Left lung (tissue), 10 donors: ENCODE data around the gene CABP5. TPM values are rescaled to one million over a fixed set of nuclear protein-coding genes. Genes with fewer than 3 reads are reported as not detected.

Experiments
- ATAC-seq: fragments of 200-7000 bp; cut with Tn5 transposase; one replicate; pipeline ENCODE4 v1.9.1; 2020; ENCODE audit warnings: moderate library complexity
- DNase-seq, 4 donors: peaks; one replicate each; pipeline ENCODE4 v3.0.0-alpha.2; 2013 to 2020
- H3K27ac ChIP-seq, 2 donors: fragments of 200-600 bp; sonication (generic) in 1 of 2; one replicate each; pipeline versions ENCODE4 v1.5.0 to v1.8.0; 2020 to 2021
- H3K27me3 ChIP-seq, 2 donors: fragments of 200-600 bp; sonication (generic) in 1 of 2; one replicate each; pipeline versions ENCODE4 v1.5.0 to v1.8.0; 2020 to 2021
- H3K36me3 ChIP-seq, 2 donors: fragments of 200-600 bp; sonication (generic) in 1 of 2; one replicate each; pipeline versions ENCODE4 v1.5.0 to v1.8.0; 2020 to 2021
- H3K4me1 ChIP-seq, 2 donors: fragments of 200-600 bp; one replicate each; pipeline ENCODE4 v1.8.0; 2021
- H3K4me3 ChIP-seq, 2 donors: fragments of 200-600 bp; sonication (generic) in 1 of 2; one replicate each; pipeline versions ENCODE4 v1.5.0 to v1.8.0; 2020 to 2021; ENCODE audit warnings: mild to moderate bottlenecking in 1 of 2
- H3K9me3 ChIP-seq, 2 donors: fragments of 200-600 bp; sonication (generic) in 1 of 2; one replicate each; pipeline versions ENCODE4 v1.5.0 to v1.8.0; 2020 to 2021
- CTCF ChIP-seq, 2 donors: fragments of 200-600 bp; sonication (generic) in 1 of 2; IDR thresholded peaks; one replicate each; pipeline versions ENCODE4 v1.5.0 to v1.8.0; 2021; ENCODE audit warnings: antibody characterized with exemption in 2 of 2
- intact Hi-C, 2 donors: fragments of 100-400 bp; cut with DNase I; formaldehyde crosslinking; loops; one replicate each; pipeline versions ENCODE4 v1.11.2 to v1.14.2; 2022
- polyA plus RNA-seq, 6 donors: library from polyadenylated mRNA; unstranded; fragments of 120-200 nt; gene quantifications; one replicate each; pipeline ENCODE4 v1.2.1, GENCODE V29; 2013; ENCODE audit not compliant: insufficient read length in 6 of 6
- total RNA-seq, 2 donors: library from RNA; stranded (reverse); fragmentation: NEBNext Ultra II Directional; extraction: Animal tissue kit (Norgen Biotek cat#: 25700); gene quantifications; one replicate each; pipeline ENCODE4 v1.2.1, GENCODE V29; 2021
- donor health status: DM: no; HTN: yes; CAD: no.
- donor health status: DM: no; HTN: no; CAD: no.

The CABP5 gene
- total and polyA plus RNA-seq, 8 donors, result not detected

- H3K9me3 ChIP-seq, result no peaks in the 10 kb centered on the region
- no peak for DNase-seq
- no peak overlapping the region for H3K4me3 ChIP-seq
- intact Hi-C loops, result no loop called here
- H3K36me3 ChIP-seq, result no peaks in the 10 kb centered on the region
- ATAC-seq, result no peak
- H3K27me3 ChIP-seq, result peaks cover 0 to 39% of the 10 kb centered on the region in 2 donors
- no peak for TF ChIP-seq CTCF (IDR thresholded peaks at IDR 0.05)
- H3K4me1 ChIP-seq, result no peaks in the 10 kb centered on the region
- no peak overlapping the region for H3K27ac ChIP-seq
These were observed 13.8 kb downstream of the CABP5 start for GRCh38 chr19:48030073-48030472.

- TF ChIP-seq CTCF (IDR thresholded peaks at IDR 0.05), result no peak
- H3K36me3 ChIP-seq, result no peaks in the 10 kb centered on the region
- no peak for ATAC-seq
- intact Hi-C loops, result no loop called here
- DNase-seq, result no peak
- H3K9me3 ChIP-seq, result no peaks in the 10 kb centered on the region
- H3K4me3 ChIP-seq, result no peak overlapping the region
- H3K27ac ChIP-seq, result no peak overlapping the region
- H3K4me1 ChIP-seq, result no peaks in the 10 kb centered on the region
- peaks cover 0 to 39% of the 10 kb centered on the region in 2 donors for H3K27me3 ChIP-seq
These were observed 14.4 kb downstream of the CABP5 start for GRCh38 chr19:48029431-48029830.

- no peaks in the 10 kb centered on the region for H3K4me1 ChIP-seq
- H3K27me3 ChIP-seq, result peaks cover 0 to 28% of the 10 kb centered on the region in 2 donors
- no peak for TF ChIP-seq CTCF (IDR thresholded peaks at IDR 0.05)
- ATAC-seq (no peak), DNase-seq (no peak)
- H3K9me3 ChIP-seq, result no peaks in the 10 kb centered on the region
- H3K36me3 ChIP-seq, result no peaks in the 10 kb centered on the region
- H3K4me3 ChIP-seq, result no peak overlapping the region
- intact Hi-C loops, result no loop called here
- no peak overlapping the region for H3K27ac ChIP-seq
These were observed 18.4 kb downstream of the CABP5 start for GRCh38 chr19:48025480-48025879.

GRCh38 chr19:48023518-48023917 lies 20.4 kb downstream of the CABP5 start:
- no peaks in the 10 kb centered on the region for H3K36me3 ChIP-seq
- no peak overlapping the region for H3K4me3 ChIP-seq
- TF ChIP-seq CTCF (IDR thresholded peaks at IDR 0.05), result no peak
- DNase-seq (no peak), ATAC-seq (no peak)
- H3K9me3 ChIP-seq, result no peaks in the 10 kb centered on the region
- no peaks in the 10 kb centered on the region for H3K4me1 ChIP-seq
- no peak overlapping the region for H3K27ac ChIP-seq
- intact Hi-C loops, result no loop called here
- peaks cover 0 to 28% of the 10 kb centered on the region in 2 donors for H3K27me3 ChIP-seq

- intact Hi-C loops, result no loop called here
These were observed 20.9 kb downstream of the CABP5 start for GRCh38 chr19:48023011-48023410.

More at GRCh38 chr19:48023011-48023410, 20.9 kb downstream of the CABP5 start:
- DNase-seq, result no peak
- Histone ChIP-seq H3K27ac (no peak overlapping the region), H3K4me1 (no peaks in the 10 kb centered on the region), H3K36me3 (no peaks in the 10 kb centered on the region), H3K9me3 (no peaks in the 10 kb centered on the region), H3K4me3 (no peak overlapping the region), H3K27me3 (peaks cover 0 to 29% of the 10 kb centered on the region in 2 donors)
- ATAC-seq, result no peak
- no peak for TF ChIP-seq CTCF (IDR thresholded peaks at IDR 0.05)
